Left lung (tissue), 10 donors: ENCODE measurements around the gene C11orf97. TPM values are rescaled to one million over a fixed set of nuclear protein-coding genes. Genes with fewer than 3 reads are reported as not detected.

Experiments used
- ATAC-seq: fragments of 200-7000 bp; cut with Tn5 transposase; one replicate; pipeline ENCODE4 v1.9.1; 2020; ENCODE audit warnings: moderate library complexity
- DNase-seq, 4 donors: peaks; one replicate each; pipeline ENCODE4 v3.0.0-alpha.2; 2013 to 2020
- H3K27ac ChIP-seq, 2 donors: fragments of 200-600 bp; sonication (generic) in 1 of 2; one replicate each; pipeline versions ENCODE4 v1.5.0 to v1.8.0; 2020 to 2021
- H3K27me3 ChIP-seq, 2 donors: fragments of 200-600 bp; sonication (generic) in 1 of 2; one replicate each; pipeline versions ENCODE4 v1.5.0 to v1.8.0; 2020 to 2021
- H3K36me3 ChIP-seq, 2 donors: fragments of 200-600 bp; sonication (generic) in 1 of 2; one replicate each; pipeline versions ENCODE4 v1.5.0 to v1.8.0; 2020 to 2021
- H3K4me1 ChIP-seq, 2 donors: fragments of 200-600 bp; one replicate each; pipeline ENCODE4 v1.8.0; 2021
- H3K4me3 ChIP-seq, 2 donors: fragments of 200-600 bp; sonication (generic) in 1 of 2; one replicate each; pipeline versions ENCODE4 v1.5.0 to v1.8.0; 2020 to 2021; ENCODE audit warnings: mild to moderate bottlenecking in 1 of 2
- H3K9me3 ChIP-seq, 2 donors: fragments of 200-600 bp; sonication (generic) in 1 of 2; one replicate each; pipeline versions ENCODE4 v1.5.0 to v1.8.0; 2020 to 2021
- intact Hi-C, 2 donors: fragments of 100-400 bp; cut with DNase I; formaldehyde crosslinking; loops; one replicate each; pipeline versions ENCODE4 v1.11.2 to v1.14.2; 2022
- polyA plus RNA-seq, 6 donors: library from polyadenylated mRNA; unstranded; fragments of 120-200 nt; gene quantifications; one replicate each; pipeline ENCODE4 v1.2.1, GENCODE V29; 2013; ENCODE audit not compliant: insufficient read length in 6 of 6
- total RNA-seq, 2 donors: library from RNA; stranded (reverse); fragmentation: NEBNext Ultra II Directional; extraction: Animal tissue kit (Norgen Biotek cat#: 25700); gene quantifications; one replicate each; pipeline ENCODE4 v1.2.1, GENCODE V29; 2021
- TF ChIP-seq, protein P1 (sequence below), 2 donors: fragments of 200-600 bp; sonication (generic) in 1 of 2; IDR thresholded peaks; one replicate each; pipeline versions ENCODE4 v1.5.0 to v1.8.0; 2021; ENCODE audit warnings: antibody characterized with exemption in 2 of 2
- donor health status: DM: no; HTN: yes; CAD: no.
- donor health status: DM: no; HTN: no; CAD: no.

C11orf97 gene
- total and polyA plus RNA-seq, 8 donors: 0.47 to 4.1 (median 2.0) TPM; not detected in 1

- Histone ChIP-seq H3K4me3 (peak within 1 kb of the TSS; percentile 58 to 62), H3K9me3 (no peaks in the 10 kb centered on the region), H3K4me1 (peaks cover 26 to 51% of the 10 kb centered on the region in 2 donors), H3K27me3 (no peaks in the 10 kb centered on the region), H3K36me3 (no peaks in the 10 kb centered on the region), H3K27ac (peak within 1 kb of the TSS; percentile 97 to 99)
- TF ChIP-seq, protein P1, sequence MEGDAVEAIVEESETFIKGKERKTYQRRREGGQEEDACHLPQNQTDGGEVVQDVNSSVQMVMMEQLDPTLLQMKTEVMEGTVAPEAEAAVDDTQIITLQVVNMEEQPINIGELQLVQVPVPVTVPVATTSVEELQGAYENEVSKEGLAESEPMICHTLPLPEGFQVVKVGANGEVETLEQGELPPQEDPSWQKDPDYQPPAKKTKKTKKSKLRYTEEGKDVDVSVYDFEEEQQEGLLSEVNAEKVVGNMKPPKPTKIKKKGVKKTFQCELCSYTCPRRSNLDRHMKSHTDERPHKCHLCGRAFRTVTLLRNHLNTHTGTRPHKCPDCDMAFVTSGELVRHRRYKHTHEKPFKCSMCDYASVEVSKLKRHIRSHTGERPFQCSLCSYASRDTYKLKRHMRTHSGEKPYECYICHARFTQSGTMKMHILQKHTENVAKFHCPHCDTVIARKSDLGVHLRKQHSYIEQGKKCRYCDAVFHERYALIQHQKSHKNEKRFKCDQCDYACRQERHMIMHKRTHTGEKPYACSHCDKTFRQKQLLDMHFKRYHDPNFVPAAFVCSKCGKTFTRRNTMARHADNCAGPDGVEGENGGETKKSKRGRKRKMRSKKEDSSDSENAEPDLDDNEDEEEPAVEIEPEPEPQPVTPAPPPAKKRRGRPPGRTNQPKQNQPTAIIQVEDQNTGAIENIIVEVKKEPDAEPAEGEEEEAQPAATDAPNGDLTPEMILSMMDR (IDR thresholded peaks at IDR 0.05): no peak
- peak; percentile 95 for ATAC-seq
- peak; percentile 83 to 99 (median 90) for DNase-seq
- intact Hi-C loops: no loop called here
Measured at GRCh38 chr11:94543695-94544645, 31.7 kb downstream of the C11orf97 start, which contains the start of gene FUT4. FUT4 (plus strand) TSS chr11:94543921; CDS start chr11:94544134, 213 bp downstream.

DNA sequence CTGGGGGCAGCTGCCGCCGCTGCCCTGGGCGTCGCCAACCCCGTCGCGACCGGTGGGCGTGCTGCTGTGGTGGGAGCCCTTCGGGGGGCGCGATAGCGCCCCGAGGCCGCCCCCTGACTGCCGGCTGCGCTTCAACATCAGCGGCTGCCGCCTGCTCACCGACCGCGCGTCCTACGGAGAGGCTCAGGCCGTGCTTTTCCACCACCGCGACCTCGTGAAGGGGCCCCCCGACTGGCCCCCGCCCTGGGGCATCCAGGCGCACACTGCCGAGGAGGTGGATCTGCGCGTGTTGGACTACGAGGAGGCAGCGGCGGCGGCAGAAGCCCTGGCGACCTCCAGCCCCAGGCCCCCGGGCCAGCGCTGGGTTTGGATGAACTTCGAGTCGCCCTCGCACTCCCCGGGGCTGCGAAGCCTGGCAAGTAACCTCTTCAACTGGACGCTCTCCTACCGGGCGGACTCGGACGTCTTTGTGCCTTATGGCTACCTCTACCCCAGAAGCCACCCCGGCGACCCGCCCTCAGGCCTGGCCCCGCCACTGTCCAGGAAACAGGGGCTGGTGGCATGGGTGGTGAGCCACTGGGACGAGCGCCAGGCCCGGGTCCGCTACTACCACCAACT lies 32.5 kb downstream of the C11orf97 start:
- Histone ChIP-seq H3K9me3 (no peaks in the 10 kb centered on the region), H3K27me3 (no peaks in the 10 kb centered on the region), H3K4me1 (peaks cover 26 to 59% of the 10 kb centered on the region in 2 donors), H3K36me3 (no peaks in the 10 kb centered on the region), H3K27ac (peak overlapping the region; percentile 97 to 99), H3K4me3 (peak overlapping the region; percentile 58 to 62)
- ATAC-seq: peak; percentile 1
- TF ChIP-seq, protein P1 (IDR thresholded peaks at IDR 0.05): no peak
- intact Hi-C loops: no loop called here
- DNase-seq: peak in 2 of 4 donors; percentile 25 to 88

DNA sequence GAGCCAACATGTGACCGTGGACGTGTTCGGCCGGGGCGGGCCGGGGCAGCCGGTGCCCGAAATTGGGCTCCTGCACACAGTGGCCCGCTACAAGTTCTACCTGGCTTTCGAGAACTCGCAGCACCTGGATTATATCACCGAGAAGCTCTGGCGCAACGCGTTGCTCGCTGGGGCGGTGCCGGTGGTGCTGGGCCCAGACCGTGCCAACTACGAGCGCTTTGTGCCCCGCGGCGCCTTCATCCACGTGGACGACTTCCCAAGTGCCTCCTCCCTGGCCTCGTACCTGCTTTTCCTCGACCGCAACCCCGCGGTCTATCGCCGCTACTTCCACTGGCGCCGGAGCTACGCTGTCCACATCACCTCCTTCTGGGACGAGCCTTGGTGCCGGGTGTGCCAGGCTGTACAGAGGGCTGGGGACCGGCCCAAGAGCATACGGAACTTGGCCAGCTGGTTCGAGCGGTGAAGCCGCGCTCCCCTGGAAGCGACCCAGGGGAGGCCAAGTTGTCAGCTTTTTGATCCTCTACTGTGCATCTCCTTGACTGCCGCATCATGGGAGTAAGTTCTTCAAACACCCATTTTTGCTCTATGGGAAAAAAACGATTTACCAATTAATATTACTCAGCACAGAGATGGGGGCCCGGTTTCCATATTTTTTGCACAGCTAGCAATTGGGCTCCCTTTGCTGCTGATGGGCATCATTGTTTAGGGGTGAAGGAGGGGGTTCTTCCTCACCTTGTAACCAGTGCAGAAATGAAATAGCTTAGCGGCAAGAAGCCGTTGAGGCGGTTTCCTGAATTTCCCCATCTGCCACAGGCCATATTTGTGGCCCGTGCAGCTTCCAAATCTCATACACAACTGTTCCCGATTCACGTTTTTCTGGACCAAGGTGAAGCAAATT lies 33.3 kb downstream of the C11orf97 start:
- Histone ChIP-seq H3K4me3 (peak overlapping the region; percentile 58 to 62), H3K36me3 (no peaks in the 10 kb centered on the region), H3K27me3 (no peaks in the 10 kb centered on the region), H3K4me1 (peaks cover 26 to 67% of the 10 kb centered on the region in 2 donors), H3K9me3 (no peaks in the 10 kb centered on the region), H3K27ac (peak overlapping the region in 1 of 2 donors; percentile 99)
- TF ChIP-seq, protein P1 (IDR thresholded peaks at IDR 0.05): no peak
- DNase-seq (peak in 2 of 4 donors; percentile 8 to 86), ATAC-seq (no peak)
- intact Hi-C loops: no loop called here

- H3K27ac ChIP-seq: peak overlapping the region in 1 of 2 donors; percentile 99
- ATAC-seq (no peak), DNase-seq (no peak)
- intact Hi-C loops: no loop called here
- no peaks in the 10 kb centered on the region for H3K36me3 ChIP-seq
- TF ChIP-seq, protein P1 (IDR thresholded peaks at IDR 0.05): no peak
- H3K9me3 ChIP-seq: no peaks in the 10 kb centered on the region
- no peaks in the 10 kb centered on the region for H3K27me3 ChIP-seq
- peaks cover 26 to 72% of the 10 kb centered on the region in 2 donors for H3K4me1 ChIP-seq
- peak overlapping the region in 1 of 2 donors; percentile 62 for H3K4me3 ChIP-seq
Measured at GRCh38 chr11:94546162-94546470, 33.9 kb downstream of the C11orf97 start.
